DND-41 (cell line): ENCODE data around the gene SETD3.

Experiments
- ATAC-seq: fragments of 200-7000 bp; cut with Tn5 transposase; 3 replicates; pipeline ENCODE4 v1.9.1; 2021; ENCODE audit warnings: low read depth; ENCODE audit not compliant: insufficient read depth
- DNase-seq: peaks from one replicate; pipeline ENCODE4 v3.0.0-alpha.2; 2020
- H2AFZ ChIP-seq: 2 replicates; pipeline ENCODE4 v1.6.0; 2012; ENCODE audit warnings: low read depth, low read length
- H3K27ac ChIP-seq: 2 replicates; pipeline ENCODE4 v1.5.1; 2012; ENCODE audit warnings: low read length, inconsistent platforms
- H3K27me3 ChIP-seq: fragments of 200-600 bp; sonication (generic); 2 replicates; pipeline ENCODE4 v1.6.0; 2012; ENCODE audit warnings: low read length, mild to moderate bottlenecking, inconsistent platforms; ENCODE audit not compliant: insufficient read depth, poor library complexity
- H3K36me3 ChIP-seq: 2 replicates; pipeline ENCODE4 v1.5.1; 2012; ENCODE audit warnings: low read length, inconsistent platforms; ENCODE audit not compliant: insufficient read depth
- H3K4me1 ChIP-seq: 2 replicates; pipeline ENCODE4 v1.5.1; 2012; ENCODE audit warnings: mild to moderate bottlenecking, low read length; ENCODE audit not compliant: insufficient read depth
- H3K4me2 ChIP-seq: 2 replicates; pipeline ENCODE4 v1.6.0; 2012; ENCODE audit warnings: mild to moderate bottlenecking, moderate library complexity, low read length, inconsistent platforms; ENCODE audit not compliant: insufficient read depth
- H3K4me3 ChIP-seq, 2 experiments: fragments of 200-600 bp in 1 of 2; shearing (Covaris generic) in 1 of 2; 2 replicates each; pipeline ENCODE4 v1.5.1; 2012 to 2016; ENCODE audit warnings: inconsistent platforms in 2 of 2, low read length in 2 of 2, mild to moderate bottlenecking in 2 of 2, low read depth in 1 of 2, moderate library complexity in 1 of 2
- H3K79me2 ChIP-seq: 2 replicates; pipeline ENCODE4 v1.6.0; 2012; ENCODE audit warnings: low read length, inconsistent platforms; ENCODE audit not compliant: insufficient read depth
- H3K9ac ChIP-seq: 2 replicates; pipeline ENCODE4 v1.6.0; 2012; ENCODE audit warnings: low read depth, mild to moderate bottlenecking, inconsistent platforms, low read length, moderate library complexity
- H3K9me3 ChIP-seq: 2 replicates; pipeline ENCODE4 v1.5.1; 2012; ENCODE audit warnings: low read length, moderate library complexity, mild to moderate bottlenecking, inconsistent platforms; ENCODE audit not compliant: insufficient read depth, severe bottlenecking
- H4K20me1 ChIP-seq: 2 replicates; pipeline ENCODE4 v1.6.0; 2012; ENCODE audit warnings: low read length; ENCODE audit not compliant: insufficient read depth
- CTCF ChIP-seq: IDR thresholded peaks from 2 replicates; pipeline ENCODE4 v1.5.1; 2012; ENCODE audit warnings: borderline replicate concordance, low read length, moderate library complexity, mild to moderate bottlenecking; ENCODE audit not compliant: poor library complexity, severe bottlenecking; ENCODE audit errors: extremely low read depth
- EZH2 ChIP-seq: IDR thresholded peaks from 3 replicates; pipeline ENCODE4 v1.6.1; 2012; ENCODE audit warnings: borderline replicate concordance, low read depth, mild to moderate bottlenecking, moderate library complexity, low read length, inconsistent platforms; ENCODE audit not compliant: severe bottlenecking

SETD3 gene

GRCh38 chr14:99476864-99477263, 3.8 kb downstream of the SETD3 start:
- no peaks in the 10 kb centered on the region for H3K27me3 ChIP-seq
- DNase-seq = no peak
- H3K27ac ChIP-seq = no peak overlapping the region
- no peak overlapping the region; the same call in 1 of the 2 replicates for H3K4me2 ChIP-seq
- no peak overlapping the region for H2AFZ ChIP-seq
- H3K36me3 ChIP-seq = no peaks in the 10 kb centered on the region; the same call in none of the 2 replicates
- no peak overlapping the region for H3K4me3 ChIP-seq
- no peak for ATAC-seq
- H3K9ac ChIP-seq = no peak overlapping the region
- peaks cover 94% of the 10 kb centered on the region for H3K79me2 ChIP-seq
- H3K4me1 ChIP-seq = peaks cover 18% of the 10 kb centered on the region
- H3K9me3 ChIP-seq = no peaks in the 10 kb centered on the region
- H4K20me1 ChIP-seq = peaks cover 67% of the 10 kb centered on the region
- no peak for TF ChIP-seq CTCF
- TF ChIP-seq EZH2 = no peak

GRCh38 chr14:99475660-99476059, 5.0 kb downstream of the SETD3 start:
- Histone ChIP-seq H3K27me3 (no peaks in the 10 kb centered on the region), H3K4me3 (no peak overlapping the region), H3K36me3 (no peaks in the 10 kb centered on the region; the same call in none of the 2 replicates), H3K4me2 (no peak overlapping the region), H3K9me3 (no peaks in the 10 kb centered on the region), H3K79me2 (peaks cover 99% of the 10 kb centered on the region), H4K20me1 (peaks cover 74% of the 10 kb centered on the region), H3K4me1 (peaks cover 18% of the 10 kb centered on the region), H3K27ac (no peak overlapping the region), H3K9ac (no peak overlapping the region), H2AFZ (no peak overlapping the region)
- DNase-seq (no peak), ATAC-seq (no peak)
- TF ChIP-seq EZH2 (no peak), CTCF (no peak)

- no peaks in the 10 kb centered on the region; the same call in none of the 2 replicates for H3K36me3 ChIP-seq
- TF ChIP-seq CTCF (no peak), EZH2 (no peak)
- no peak overlapping the region for H2AFZ ChIP-seq
- no peaks in the 10 kb centered on the region for H3K9me3 ChIP-seq
- H3K27me3 ChIP-seq = no peaks in the 10 kb centered on the region
- H3K79me2 ChIP-seq = peaks cover 100% of the 10 kb centered on the region
- no peak overlapping the region for H3K4me2 ChIP-seq
- H3K4me1 ChIP-seq = peaks cover 18% of the 10 kb centered on the region
- H4K20me1 ChIP-seq = peaks cover 79% of the 10 kb centered on the region
- no peak overlapping the region for H3K4me3 ChIP-seq
- no peak overlapping the region for H3K9ac ChIP-seq
- ATAC-seq (no peak), DNase-seq (no peak)
- H3K27ac ChIP-seq = no peak overlapping the region
Measured at GRCh38 chr14:99475179-99475578, 5.5 kb downstream of the SETD3 start.

- H4K20me1 ChIP-seq = peaks cover 78% of the 10 kb centered on the region
- H3K4me1 ChIP-seq = peaks cover 4% of the 10 kb centered on the region
- no peak overlapping the region for H3K27ac ChIP-seq
Measured at GRCh38 chr14:99473458-99473857, 7.2 kb downstream of the SETD3 start.

More at GRCh38 chr14:99473458-99473857, 7.2 kb downstream of the SETD3 start:
- H3K79me2 ChIP-seq = peaks cover 100% of the 10 kb centered on the region
- H3K27me3 ChIP-seq = no peaks in the 10 kb centered on the region
- no peak overlapping the region for H2AFZ ChIP-seq
- H3K4me2 ChIP-seq = no peak overlapping the region
- TF ChIP-seq CTCF (no peak), EZH2 (no peak)
- no peak overlapping the region for H3K4me3 ChIP-seq
- no peaks in the 10 kb centered on the region for H3K9me3 ChIP-seq
- DNase-seq = no peak
- no peak overlapping the region for H3K9ac ChIP-seq
- no peaks in the 10 kb centered on the region; the same call in 1 of the 2 replicates for H3K36me3 ChIP-seq
- ATAC-seq = no peak
